H1 (cell line): ENCODE data around the gene GLT8D2. TPM values are rescaled to one million over a fixed set of nuclear protein-coding genes. Genes with fewer than 3 reads are reported as not detected.

Experiments used
- ATF2 ChIP-seq: IDR thresholded peaks from 2 replicates; pipeline ENCODE4 v1.6.1; 2012; ENCODE audit warnings: low read length, inconsistent platforms
- BACH1 ChIP-seq: IDR thresholded peaks from 2 replicates; pipeline ENCODE4 v1.6.1; 2012; ENCODE audit warnings: low read length, improper control_type of control experiment
- BCL11A ChIP-seq, 2 experiments: IDR thresholded peaks; one replicate each; pipeline ENCODE4 v1.6.1; 2011; ENCODE audit warnings: low read depth in 2 of 2, low read length in 2 of 2, mild to moderate bottlenecking in 2 of 2
- CEBPB ChIP-seq: IDR thresholded peaks from 2 replicates; pipeline ENCODE4 v1.6.1; 2012; ENCODE audit warnings: low read depth, low read length
- CHD1 ChIP-seq: IDR thresholded peaks from 2 replicates; pipeline ENCODE4 v1.6.1; 2012; ENCODE audit warnings: low read depth, low read length, improper control_type of control experiment
- PHF8 ChIP-seq: fragments of 200-600 bp; sonication (generic); conservative IDR thresholded peaks from 2 replicates; pipeline ENCODE4 v1.7.1; 2012; ENCODE audit warnings: low read depth, mild to moderate bottlenecking, inconsistent platforms, low read length, moderate library complexity
- TAF1 ChIP-seq: IDR thresholded peaks from 2 replicates; pipeline ENCODE4 v1.6.1; 2011; ENCODE audit warnings: mild to moderate bottlenecking, low read depth, low read length
- polyA plus RNA-seq, 7 experiments: library from polyadenylated mRNA; depleted of rRNA in 3 of 7; stranded (reverse) in 5 of 7; unstranded in 2 of 7; fragments of >200 nt in 5 of 7; fragments of 200-250 nt in 2 of 7; gene quantifications; 1 replicate in 5 of 7; 2 replicates in 1 of 7; 4 replicates in 1 of 7; pipeline versions ENCODE4 v1.2.1 to v1.2.3, GENCODE V29; 2011 to 2013; ENCODE audit warnings: missing spikeins in 2 of 7, mixed read lengths in 2 of 7
- total RNA-seq: library from RNA; stranded (reverse); fragmentation: NEBNext Ultra II Directional; extraction: Animal tissue kit (Norgen Biotek cat#: 25700); gene quantifications from 2 replicates; pipeline ENCODE4 v1.2.1, GENCODE V29; 2021
- TF ChIP-seq, protein P1 (sequence below): IDR thresholded peaks from 2 replicates; pipeline ENCODE4 v1.6.1; 2011; ENCODE audit warnings: low read length, improper control_type of control experiment

The GLT8D2 gene
- total and polyA plus RNA-seq, 2 of the 8 experiments (the other 6 are each of a cell fraction or from before 2014, with no cell fraction given) = 6.8 to 9.8 TPM

DNA sequence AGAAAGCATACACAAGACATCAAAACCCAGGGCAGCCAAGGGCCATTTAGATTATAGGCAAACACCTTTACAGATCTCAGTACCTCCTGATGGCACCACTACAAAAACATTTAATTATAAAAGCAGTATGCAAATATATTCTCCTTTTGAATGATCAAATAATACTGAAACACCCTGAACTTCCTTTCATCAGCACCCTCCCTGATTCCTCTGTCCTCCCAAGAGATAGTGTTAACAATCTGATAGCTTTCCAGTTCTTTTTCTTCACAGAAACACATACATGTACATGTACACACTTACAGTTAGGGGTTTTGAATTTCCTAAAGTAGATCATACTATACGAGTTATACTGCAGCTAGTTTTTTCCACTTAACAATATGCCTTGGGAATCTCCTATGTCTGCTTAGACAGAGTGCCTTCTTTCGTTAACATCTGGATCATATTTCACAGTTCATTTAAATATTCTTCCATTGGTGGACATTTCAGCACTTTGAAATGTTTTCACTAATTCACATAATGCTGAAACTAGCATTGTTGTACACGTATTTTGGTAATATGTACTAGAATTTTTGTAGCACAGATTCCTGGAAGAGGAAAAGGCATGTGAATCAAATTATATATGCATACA lies 49.1 kb downstream of the GLT8D2 start (continued):
- no peak for TF ChIP-seq BCL11A (IDR thresholded peaks at IDR 0.05; ENCODE audit: low read depth in 2 of 2, low read length in 2 of 2)
- no peak for TF ChIP-seq CHD1
- no peak for TF ChIP-seq TAF1
- TF ChIP-seq CEBPB = no peak
- TF ChIP-seq, protein P1, sequence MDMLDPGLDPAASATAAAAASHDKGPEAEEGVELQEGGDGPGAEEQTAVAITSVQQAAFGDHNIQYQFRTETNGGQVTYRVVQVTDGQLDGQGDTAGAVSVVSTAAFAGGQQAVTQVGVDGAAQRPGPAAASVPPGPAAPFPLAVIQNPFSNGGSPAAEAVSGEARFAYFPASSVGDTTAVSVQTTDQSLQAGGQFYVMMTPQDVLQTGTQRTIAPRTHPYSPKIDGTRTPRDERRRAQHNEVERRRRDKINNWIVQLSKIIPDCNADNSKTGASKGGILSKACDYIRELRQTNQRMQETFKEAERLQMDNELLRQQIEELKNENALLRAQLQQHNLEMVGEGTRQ = no peak
- no peak for TF ChIP-seq ATF2
- no peak for TF ChIP-seq PHF8
- TF ChIP-seq BACH1 = no peak
